T-helper 2 cell (primary cell): ENCODE data around the gene GALNT12.
A peak's percentile ranks its signal among the peaks of the same experiment; 100 is the strongest.

ENCODE experiments used
- DNase-seq, 5 experiments: peaks; one replicate each; pipeline versions ENCODE4 v3.0.0 to v3.0.0-alpha.2; 2012 to 2022

The GALNT12 gene

DNA sequence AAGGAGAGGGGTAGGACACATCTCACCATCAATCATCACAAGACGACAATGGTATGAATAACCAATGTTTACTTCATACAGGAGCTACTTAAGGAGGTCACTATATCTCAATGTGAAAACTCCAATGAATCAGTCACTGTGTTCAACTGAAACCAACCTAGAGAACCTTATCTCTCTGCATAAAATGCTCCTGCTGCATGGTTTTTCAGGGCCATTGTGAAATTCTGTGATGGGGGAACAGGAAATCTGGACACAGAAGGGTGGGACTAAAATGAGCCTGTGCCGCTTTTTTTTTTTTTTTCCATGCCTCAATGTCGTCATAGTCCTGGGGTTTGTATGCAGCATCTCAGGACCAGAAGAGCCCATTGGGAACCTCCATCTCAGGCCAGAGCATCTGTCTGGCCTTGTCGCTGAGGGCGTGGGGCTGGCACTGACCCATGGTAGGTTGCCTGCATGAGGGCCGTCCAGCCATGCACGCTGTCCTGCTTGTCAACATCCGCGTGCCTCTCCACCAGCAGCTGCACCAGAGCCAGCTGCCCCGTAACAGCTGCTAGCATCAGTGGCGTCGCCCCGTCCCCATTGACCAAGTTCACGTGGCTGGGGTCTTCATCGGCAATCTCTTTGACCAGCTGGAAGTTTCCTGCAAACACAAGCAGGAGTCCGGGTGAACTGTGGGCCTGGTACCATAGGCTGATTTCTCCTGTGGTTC lies 23.8 kb upstream of the GALNT12 start:
- DNase-seq: no peak

GRCh38 chr9:98784831-98785806 lies 22.4 kb upstream of the GALNT12 start:
- no peak for DNase-seq

DNA sequence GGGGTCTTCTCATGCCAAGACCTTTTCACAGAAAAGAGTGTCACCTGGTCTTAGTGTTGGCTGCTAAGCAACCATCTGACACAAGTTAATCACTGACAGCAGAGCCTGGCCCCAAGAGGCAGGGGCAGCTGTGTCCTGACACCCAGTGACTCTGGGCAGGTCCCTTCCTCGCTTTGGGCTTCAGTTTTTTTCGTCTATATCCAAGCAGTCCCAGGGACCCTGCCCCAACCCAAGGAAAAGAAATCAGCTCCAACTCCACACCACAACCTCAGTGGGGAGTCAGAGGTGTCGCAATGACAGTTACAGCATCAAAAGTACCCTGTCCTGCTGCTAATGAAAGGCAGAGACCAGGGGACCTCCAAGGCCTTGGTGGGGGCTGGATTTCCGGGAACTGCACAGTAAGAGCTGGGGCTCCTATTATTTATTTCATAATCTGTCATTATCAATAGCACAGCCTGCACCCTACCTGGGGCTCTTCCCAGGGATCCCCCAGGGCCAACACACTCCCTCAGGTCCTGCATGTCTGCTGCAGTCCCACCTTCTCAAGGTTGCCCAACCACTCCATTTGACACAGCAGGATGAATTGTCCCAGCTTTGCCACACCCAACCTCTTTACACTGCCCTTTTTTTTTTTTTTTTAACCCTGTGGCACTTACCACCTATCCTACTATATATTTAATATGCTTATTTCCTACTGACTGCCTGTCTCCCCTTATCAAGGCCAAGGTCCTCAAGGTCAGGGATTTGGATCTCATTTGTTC lies 20.5 kb upstream of the GALNT12 start:
- DNase-seq: no peak

- DNase-seq: no peak
Measured at GRCh38 chr9:98787766-98788335, 19.6 kb upstream of the GALNT12 start.

GRCh38 chr9:98789483-98790133 lies 17.9 kb upstream of the GALNT12 start:
- no peak for DNase-seq

DNA sequence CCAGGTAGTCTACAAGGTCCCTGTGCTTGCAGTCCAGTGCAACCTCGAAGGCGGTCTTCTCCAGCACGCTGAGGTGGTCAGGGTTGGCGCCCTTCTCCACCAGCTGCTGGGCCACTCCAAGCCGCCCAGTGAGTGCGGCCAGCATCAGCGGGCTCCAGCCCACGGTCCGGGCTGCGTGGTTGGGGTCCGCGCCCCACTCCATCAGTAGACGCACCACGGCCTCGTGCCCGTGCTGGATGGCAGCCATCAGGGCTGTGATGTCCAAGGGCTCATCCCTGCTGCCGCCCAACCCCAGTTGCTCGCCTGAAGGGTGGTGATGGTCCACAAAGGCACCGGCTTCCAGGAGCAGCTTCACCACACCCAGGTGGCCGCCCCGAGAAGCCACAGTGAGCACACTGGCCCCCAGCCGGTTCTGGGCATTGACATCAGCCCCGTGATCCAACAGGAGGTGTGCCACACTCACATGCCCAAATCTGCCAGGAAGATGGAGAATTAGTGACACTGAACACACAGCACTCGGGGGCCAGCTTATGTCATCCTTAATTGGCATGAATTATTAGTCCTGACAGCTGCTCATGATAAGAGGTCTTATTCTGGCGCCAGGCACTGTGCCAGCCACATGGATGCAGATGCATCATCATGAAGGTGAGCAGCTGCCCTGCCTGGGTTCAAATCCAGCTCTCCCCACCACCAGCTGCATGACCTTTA lies 17.2 kb upstream of the GALNT12 start:
- DNase-seq: no peak

- DNase-seq: peak in 4 of 5 experiments; percentile 17 to 66 (median 35)
Measured at GRCh38 chr9:98790842-98791607, 16.4 kb upstream of the GALNT12 start.

GRCh38 chr9:98791608-98792490 lies 15.6 kb upstream of the GALNT12 start:
- DNase-seq: no peak

DNA sequence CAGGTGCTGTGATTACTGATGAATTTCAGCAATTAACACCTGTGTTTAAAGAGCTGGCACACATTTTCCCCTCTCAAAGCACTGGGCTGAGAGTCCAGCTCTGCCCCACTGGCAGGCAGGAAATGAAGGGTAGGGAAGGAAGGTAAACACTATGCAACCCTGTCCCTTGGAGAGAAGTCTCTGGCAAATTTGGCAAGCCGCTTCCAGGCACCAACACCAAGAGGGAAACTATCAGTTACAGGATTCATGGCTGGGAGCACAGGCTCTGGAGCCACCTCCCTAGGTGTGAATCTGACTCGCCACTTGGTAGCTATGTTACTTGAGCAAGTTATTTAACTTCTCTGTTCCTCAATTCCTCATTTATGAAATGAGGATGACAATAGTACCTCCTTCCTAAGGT lies 14.4 kb upstream of the GALNT12 start:
- no peak for DNase-seq

GRCh38 chr9:98794802-98795201 lies 12.7 kb upstream of the GALNT12 start:
- no peak for DNase-seq

DNA sequence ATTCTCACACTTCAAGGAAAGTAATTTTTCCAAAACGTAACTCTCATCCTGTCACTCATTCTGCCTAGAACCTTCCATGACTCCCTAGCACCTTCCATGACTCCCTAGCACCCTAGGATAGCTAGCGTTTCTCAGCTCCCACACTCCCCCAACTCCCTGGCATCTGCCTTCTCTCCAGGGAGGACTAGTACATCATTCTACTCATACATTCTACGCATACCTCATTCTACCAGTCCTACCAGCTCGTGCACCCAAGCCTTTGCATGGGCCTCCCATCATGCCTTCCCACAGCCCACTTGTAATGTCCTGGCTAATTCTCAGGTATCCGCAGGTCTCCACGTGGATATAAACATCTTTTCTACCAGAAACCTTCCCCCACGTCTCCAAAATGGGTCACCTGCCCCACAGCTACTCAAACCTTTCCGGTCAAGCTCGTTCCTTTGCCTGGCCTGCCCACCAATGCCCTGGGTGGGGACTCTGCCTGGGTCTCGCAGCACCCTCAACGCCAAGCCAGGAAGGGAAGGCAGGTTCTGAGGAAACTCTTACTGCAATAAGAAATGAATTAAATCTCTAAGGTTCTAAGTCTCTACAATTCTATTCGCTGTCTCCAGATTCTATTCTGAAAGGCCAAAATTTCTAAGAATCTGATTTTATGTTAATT lies 12.0 kb upstream of the GALNT12 start:
- DNase-seq: no peak

- peak in 1 of 5 experiments; percentile 25 for DNase-seq
Measured at GRCh38 chr9:98795970-98796363, 11.5 kb upstream of the GALNT12 start.

GRCh38 chr9:98796364-98797101 lies 10.9 kb upstream of the GALNT12 start, which contains the start of gene ANKS6:
TSS of gene ANKS6 (minus strand) at chr9:98796555. CDS start at chr9:98796491, 64 bp downstream.
- DNase-seq: peak; percentile 64 to 82 (median 74)

DNA sequence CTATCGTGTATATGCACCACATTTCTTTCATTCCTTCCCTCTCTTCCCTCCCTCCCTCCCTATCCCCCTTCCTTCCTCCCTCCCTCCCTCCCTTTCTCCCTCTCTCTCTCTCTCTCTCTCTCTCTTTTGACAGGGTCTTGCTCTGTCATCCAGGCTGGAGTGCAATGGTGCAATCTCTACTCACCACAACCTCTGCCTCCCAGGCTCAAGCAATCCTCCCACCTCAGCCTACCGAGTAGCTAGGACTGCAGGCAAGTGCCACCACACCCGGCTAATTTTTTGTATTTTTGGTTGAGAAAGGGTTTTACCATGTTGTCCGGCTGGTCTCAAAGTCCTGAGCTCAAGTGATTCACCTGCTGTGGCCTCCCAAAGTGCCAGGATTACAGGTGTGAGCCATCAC lies 10.0 kb upstream of the GALNT12 start:
- DNase-seq: no peak

- DNase-seq: no peak
Measured at GRCh38 chr9:98798254-98798653, 9.2 kb upstream of the GALNT12 start.

DNA sequence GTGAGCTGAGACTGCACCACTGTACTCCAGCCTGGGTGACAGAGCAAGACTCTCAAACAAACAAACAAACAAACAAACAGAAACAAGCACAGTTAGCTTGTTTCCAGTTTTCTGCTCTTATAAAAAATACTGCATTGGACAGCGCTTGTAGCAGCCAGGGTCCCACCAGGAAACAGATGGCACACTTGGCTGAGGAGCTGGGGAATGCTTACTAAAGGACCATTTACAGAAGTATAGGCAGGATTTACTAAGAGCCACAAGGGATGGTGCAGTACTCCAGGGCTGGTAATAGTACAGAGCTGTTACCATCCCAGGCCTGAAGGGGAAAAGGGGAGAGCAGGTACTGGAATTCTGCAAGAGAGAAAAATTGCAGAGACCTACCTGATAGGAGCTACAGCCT lies 5.9 kb upstream of the GALNT12 start:
- no peak for DNase-seq

DNA sequence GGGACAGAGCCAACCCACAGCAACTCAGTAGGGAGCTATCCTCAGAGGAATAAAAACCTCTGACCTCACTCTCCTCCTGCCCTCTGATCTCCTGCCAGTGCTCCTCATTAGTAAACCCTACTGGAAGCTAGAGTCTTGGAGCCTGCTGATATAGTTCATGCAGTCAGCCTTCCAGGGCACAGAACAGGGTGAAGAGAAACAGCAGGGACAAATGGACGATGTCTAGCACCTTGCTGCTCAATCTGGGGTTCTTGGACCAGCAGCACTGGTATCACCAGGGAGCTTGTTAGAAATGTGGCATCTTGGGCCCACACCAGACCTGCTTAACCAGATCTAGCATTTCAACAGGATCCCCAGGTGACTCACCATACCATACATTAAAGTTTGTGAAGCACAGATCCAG lies 5.5 kb upstream of the GALNT12 start:
- no peak for DNase-seq

DNA sequence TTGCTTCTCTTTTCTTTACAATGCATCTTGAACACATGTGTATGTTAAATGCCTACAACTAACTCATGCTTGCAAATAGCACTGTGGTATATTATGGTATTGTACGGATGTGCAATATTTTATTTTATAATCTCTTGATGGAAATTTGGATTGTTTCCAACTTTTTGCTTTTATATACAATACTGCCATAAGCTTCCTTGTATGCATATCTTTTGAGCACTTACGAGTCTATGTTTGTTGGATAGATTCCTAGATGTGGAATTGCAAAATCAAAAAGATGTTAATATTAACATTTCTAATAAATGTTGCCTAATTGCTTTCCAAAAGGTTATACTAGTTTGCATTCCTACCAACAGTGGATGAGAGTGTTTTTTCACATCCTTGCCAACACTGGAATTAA lies 3.4 kb upstream of the GALNT12 start:
- DNase-seq: no peak
